Stimulated activated naive CD4-positive, alpha-beta T cell treated with Interleukin-2 at 50 U/mL for 16 hours (primary cell): ENCODE results near the gene BIRC6.
"Not testable (repeated sequence)": the region's sequence is repeated elsewhere in the genome, so short reads cannot be mapped to it uniquely, and the experiment has no call there.

ENCODE experiments used
- DNase-seq: peaks from one replicate; lab custom pipeline; 2025; lab: John Stamatoyannopoulos, UW

The BIRC6 gene

GRCh38 chr2:32504877-32505478 lies 148.2 kb downstream of the BIRC6 start:
- DNase-seq: no peak

GRCh38 chr2:32506446-32506845 lies 149.6 kb downstream of the BIRC6 start:
- no peak for DNase-seq

- DNase-seq: no peak
These were observed 158.1 kb downstream of the BIRC6 start for GRCh38 chr2:32514946-32515345.

- no peak for DNase-seq
These were observed 159.7 kb downstream of the BIRC6 start for GRCh38 chr2:32516567-32516966.

- no peak for DNase-seq
These were observed 165.9 kb downstream of the BIRC6 start for GRCh38 chr2:32522770-32523169.

GRCh38 chr2:32523686-32524085 lies 166.9 kb downstream of the BIRC6 start:
- no peak for DNase-seq

- no peak for DNase-seq
These were observed 175.5 kb downstream of the BIRC6 start for GRCh38 chr2:32532341-32532740.

- DNase-seq: no peak
These were observed 176.1 kb downstream of the BIRC6 start for GRCh38 chr2:32532961-32533360.

- DNase-seq: no peak
These were observed 178.0 kb downstream of the BIRC6 start for GRCh38 chr2:32534831-32535230.

GRCh38 chr2:32538735-32539134 lies 181.9 kb downstream of the BIRC6 start:
- DNase-seq: no peak

- DNase-seq: not testable (repeated sequence)
These were observed 195.7 kb downstream of the BIRC6 start for GRCh38 chr2:32552483-32552882.

GRCh38 chr2:32553829-32554432 lies 197.1 kb downstream of the BIRC6 start:
- no peak for DNase-seq

- DNase-seq: no peak
These were observed 201.7 kb downstream of the BIRC6 start for GRCh38 chr2:32558492-32558891.

- no peak for DNase-seq
These were observed 202.3 kb downstream of the BIRC6 start for GRCh38 chr2:32559136-32559535.

GRCh38 chr2:32562906-32563305 lies 206.1 kb downstream of the BIRC6 start:
- no peak for DNase-seq

- no peak for DNase-seq
These were observed 207.7 kb downstream of the BIRC6 start for GRCh38 chr2:32564417-32565035.

- DNase-seq: no peak
These were observed 209.1 kb downstream of the BIRC6 start for GRCh38 chr2:32565902-32566301.

- DNase-seq: no peak
These were observed 215.2 kb downstream of the BIRC6 start for GRCh38 chr2:32572030-32572429.

GRCh38 chr2:32572737-32573136 lies 215.9 kb downstream of the BIRC6 start:
- DNase-seq: no peak

- no peak for DNase-seq
These were observed 235.0 kb downstream of the BIRC6 start for GRCh38 chr2:32591669-32592463.

- no peak for DNase-seq
These were observed 237.8 kb downstream of the BIRC6 start for GRCh38 chr2:32594573-32594972.

GRCh38 chr2:32611366-32611765 lies 254.5 kb downstream of the BIRC6 start:
- DNase-seq: no peak

GRCh38 chr2:32611771-32612170 lies 254.9 kb downstream of the BIRC6 start:
- DNase-seq: no peak
